Cardiac muscle cell (in vitro differentiated cells and primary cell): ENCODE results near the gene KISS1. TPM values are rescaled to one million over a fixed set of nuclear protein-coding genes. Genes with fewer than 3 reads are reported as not detected.

Experiments used
- DNase-seq, 2 donors: peaks; one replicate each; pipeline versions ENCODE4 v3.0.0 to v3.0.0-alpha.2; 2010 to 2017; ENCODE audit warnings: low read depth in 1 of 2, low spot score in 1 of 2
- H3K27ac ChIP-seq: fragments of 200-600 bp; sonication (generic); 2 replicates; pipeline ENCODE4 v1.5.1; 2016
- H3K27me3 ChIP-seq: fragments of 200-600 bp; sonication (generic); 2 replicates; pipeline ENCODE4 v1.6.0; 2016; ENCODE audit warnings: control low read depth
- H3K36me3 ChIP-seq: fragments of 200-600 bp; sonication (generic); 2 replicates; pipeline ENCODE4 v1.5.1; 2016; ENCODE audit warnings: control low read depth
- H3K4me1 ChIP-seq: fragments of 200-600 bp; sonication (generic); 2 replicates; pipeline ENCODE4 v1.8.1; 2017; ENCODE audit warnings: low read depth, mild to moderate bottlenecking, mixed run types
- H3K4me3 ChIP-seq: fragments of 200-600 bp; sonication (generic); 2 replicates; pipeline ENCODE4 v1.5.1; 2016; ENCODE audit warnings: mild to moderate bottlenecking
- H3K9me3 ChIP-seq: fragments of 200-600 bp; sonication (generic); 2 replicates; pipeline ENCODE4 v1.5.1; 2017; ENCODE audit warnings: low read depth, mild to moderate bottlenecking, control low read depth
- CTCF ChIP-seq: IDR thresholded peaks from 2 replicates; pipeline ENCODE4 v1.5.1; 2012; ENCODE audit warnings: low read depth, mild to moderate bottlenecking, low read length
- polyA plus RNA-seq: library from polyadenylated mRNA; unstranded; fragments of >200 nt; fragmentation: Nextera tagmentation; extraction: Ambion mirVana; gene quantifications from 2 replicates; pipeline ENCODE4 v1.2.1, GENCODE V29; 2016
- total RNA-seq: library from RNA; depleted of rRNA; stranded (reverse); fragments of >200 nt; gene quantifications from 2 replicates; pipeline ENCODE4 v1.2.3, GENCODE V29; 2016

The KISS1 gene
- total and polyA plus RNA-seq, 2 experiments from 2014 or later = 0.21 to 1.4 TPM

GRCh38 chr1:204194080-204194479, 2.2 kb downstream of the KISS1 start:
- no peak for DNase-seq
- Histone ChIP-seq H3K27me3 (peaks cover 45% of the 10 kb centered on the region), H3K27ac (no peak overlapping the region), H3K4me1 (peaks cover 9% of the 10 kb centered on the region), H3K36me3 (no peaks in the 10 kb centered on the region), H3K4me3 (no peak overlapping the region), H3K9me3 (no peaks in the 10 kb centered on the region)
- TF ChIP-seq CTCF = no peak

GRCh38 chr1:204192589-204193352, 3.5 kb downstream of the KISS1 start:
- no peak overlapping the region for H3K27ac ChIP-seq
- H3K9me3 ChIP-seq = no peaks in the 10 kb centered on the region
- H3K36me3 ChIP-seq = no peaks in the 10 kb centered on the region
- peaks cover 58% of the 10 kb centered on the region for H3K27me3 ChIP-seq
- DNase-seq = no peak
- no peak overlapping the region for H3K4me3 ChIP-seq
- no peak for TF ChIP-seq CTCF
- H3K4me1 ChIP-seq = no peaks in the 10 kb centered on the region

GRCh38 chr1:204192046-204192445, 4.2 kb downstream of the KISS1 start:
- no peak for TF ChIP-seq CTCF
- Histone ChIP-seq H3K36me3 (no peaks in the 10 kb centered on the region), H3K27me3 (peaks cover 66% of the 10 kb centered on the region), H3K4me3 (no peak overlapping the region), H3K4me1 (no peaks in the 10 kb centered on the region), H3K9me3 (no peaks in the 10 kb centered on the region), H3K27ac (no peak overlapping the region)
- no peak for DNase-seq

GRCh38 chr1:204191456-204191855, 4.8 kb downstream of the KISS1 start:
- H3K9me3 ChIP-seq = no peaks in the 10 kb centered on the region
- H3K4me3 ChIP-seq = no peak overlapping the region
- DNase-seq = no peak
- peaks cover 70% of the 10 kb centered on the region for H3K27me3 ChIP-seq
- no peaks in the 10 kb centered on the region for H3K36me3 ChIP-seq
- TF ChIP-seq CTCF = no peak
- peaks cover 3% of the 10 kb centered on the region for H3K4me1 ChIP-seq
- H3K27ac ChIP-seq = no peak overlapping the region

- no peaks in the 10 kb centered on the region for H3K36me3 ChIP-seq
- TF ChIP-seq CTCF = no peak
- H3K9me3 ChIP-seq = no peaks in the 10 kb centered on the region
- peak in 1 of 2 donors; percentile 73 for DNase-seq
- H3K4me1 ChIP-seq = peaks cover 4% of the 10 kb centered on the region
- H3K27ac ChIP-seq = no peak overlapping the region
- H3K27me3 ChIP-seq = peaks cover 75% of the 10 kb centered on the region
- no peak overlapping the region for H3K4me3 ChIP-seq
Observed at GRCh38 chr1:204190212-204191211, 5.8 kb downstream of the KISS1 start.
